ENCODE data around the gene TNFSF12.

DNA sequence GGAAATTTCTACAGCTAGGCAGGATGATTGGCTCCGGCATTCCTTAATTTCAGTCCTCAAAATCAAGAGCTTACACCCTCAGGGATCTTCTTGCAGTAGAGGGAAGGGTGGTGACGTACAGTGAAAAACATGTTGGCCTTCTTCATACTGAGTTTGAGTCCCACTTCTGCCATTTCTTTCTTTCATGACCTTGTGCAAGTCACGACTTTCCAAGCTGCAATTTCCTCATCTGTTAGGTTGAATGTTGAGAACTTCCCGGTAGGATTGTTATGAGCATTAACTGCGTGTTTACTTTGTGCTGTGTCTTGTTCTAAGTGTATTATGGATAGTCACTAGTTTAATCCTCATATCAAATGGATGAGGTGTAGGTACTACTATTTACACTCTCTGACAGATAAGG lies 20.7 kb downstream of the TNFSF12 start:
- TF ChIP-seq, protein P1, sequence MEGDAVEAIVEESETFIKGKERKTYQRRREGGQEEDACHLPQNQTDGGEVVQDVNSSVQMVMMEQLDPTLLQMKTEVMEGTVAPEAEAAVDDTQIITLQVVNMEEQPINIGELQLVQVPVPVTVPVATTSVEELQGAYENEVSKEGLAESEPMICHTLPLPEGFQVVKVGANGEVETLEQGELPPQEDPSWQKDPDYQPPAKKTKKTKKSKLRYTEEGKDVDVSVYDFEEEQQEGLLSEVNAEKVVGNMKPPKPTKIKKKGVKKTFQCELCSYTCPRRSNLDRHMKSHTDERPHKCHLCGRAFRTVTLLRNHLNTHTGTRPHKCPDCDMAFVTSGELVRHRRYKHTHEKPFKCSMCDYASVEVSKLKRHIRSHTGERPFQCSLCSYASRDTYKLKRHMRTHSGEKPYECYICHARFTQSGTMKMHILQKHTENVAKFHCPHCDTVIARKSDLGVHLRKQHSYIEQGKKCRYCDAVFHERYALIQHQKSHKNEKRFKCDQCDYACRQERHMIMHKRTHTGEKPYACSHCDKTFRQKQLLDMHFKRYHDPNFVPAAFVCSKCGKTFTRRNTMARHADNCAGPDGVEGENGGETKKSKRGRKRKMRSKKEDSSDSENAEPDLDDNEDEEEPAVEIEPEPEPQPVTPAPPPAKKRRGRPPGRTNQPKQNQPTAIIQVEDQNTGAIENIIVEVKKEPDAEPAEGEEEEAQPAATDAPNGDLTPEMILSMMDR (IDR thresholded peaks at IDR 0.05; ENCODE audit: insufficient read depth, low read length, poor library complexity, severe bottlenecking): no peak
- no peak for TF ChIP-seq EZH2phosphoT487 (conservative IDR thresholded peaks at IDR 0.05; ENCODE audit: low read length)

Measured in SU-DHL-6 (cell line).